Caco-2 (cell line): Measurements from ENCODE around the gene USP19. TPM values are rescaled to one million over a fixed set of nuclear protein-coding genes. Genes with fewer than 3 reads are reported as not detected.

Experiments
- BruUV-seq: library from RNA; stranded (reverse); fragments of 400-500 nt; replicated peaks from 2 replicates; lab custom pipeline; 2021; lab: Mats Ljungman, UMichigan
- CTCF ChIA-PET: fragments of 300-600 bp; sonication (Branson Sonifier 250); formaldehyde crosslinking; loops from one replicate; lab custom pipeline; 2022; ENCODE audit warnings: antibody characterized with exemption; lab: Charles Lee
- POLR2A ChIA-PET: fragments of 300-600 bp; sonication (Branson Sonifier 250); formaldehyde crosslinking; loops from one replicate; lab custom pipeline; 2022; ENCODE audit warnings: antibody characterized with exemption; lab: Charles Lee
- DNase-seq, 2 experiments: peaks; one replicate each; pipeline versions ENCODE4 v3.0.0 to v3.0.0-alpha.2; 2020 to 2022
- H3K27me3 ChIP-seq: replicated peaks from 2 replicates; pipeline ENCODE4 v1.6.0; 2011; ENCODE audit warnings: low read length; ENCODE audit not compliant: control insufficient read depth, insufficient read depth
- H3K36me3 ChIP-seq: 2 replicates; pipeline ENCODE4 v1.5.1; 2011; ENCODE audit warnings: low read length; ENCODE audit not compliant: control insufficient read depth, insufficient read depth
- H3K4me1 ChIP-seq: fragments of 250-450 bp; sonication (Bioruptor Pico); 2 replicates; pipeline ENCODE4 v1.5.1; 2020; ENCODE audit warnings: mild to moderate bottlenecking
- H3K4me3 ChIP-seq: 2 replicates; pipeline ENCODE4 v1.5.1; 2011; ENCODE audit warnings: low read depth, mild to moderate bottlenecking, control low read depth, low read length
- H3K9me3 ChIP-seq: fragments of 250-450 bp; sonication (Bioruptor Pico); 2 replicates; pipeline ENCODE4 v1.5.1; 2020; ENCODE audit warnings: mild to moderate bottlenecking, moderate library complexity
- H3K27ac Mint-ChIP-seq: one replicate; pipeline ENCODE4 v1.8.0; 2022; ENCODE audit warnings: mixed read lengths; ENCODE audit not compliant: unreplicated experiment
- H3K27me3 Mint-ChIP-seq: one replicate; pipeline ENCODE4 v1.8.0; 2022; ENCODE audit warnings: mixed read lengths; ENCODE audit not compliant: insufficient read depth, unreplicated experiment
- H3K36me3 Mint-ChIP-seq: one replicate; pipeline ENCODE4 v1.8.0; 2022; ENCODE audit warnings: mild to moderate bottlenecking, mixed read lengths; ENCODE audit not compliant: insufficient read depth, unreplicated experiment
- H3K4me1 Mint-ChIP-seq: one replicate; pipeline ENCODE4 v1.8.0; 2022; ENCODE audit warnings: low read depth, mixed read lengths; ENCODE audit not compliant: unreplicated experiment
- H3K4me3 Mint-ChIP-seq: one replicate; pipeline ENCODE4 v1.8.0; 2022; ENCODE audit warnings: mild to moderate bottlenecking, moderate library complexity, mixed read lengths; ENCODE audit not compliant: unreplicated experiment
- H3K9me3 Mint-ChIP-seq: one replicate; pipeline ENCODE4 v1.8.0; 2022; ENCODE audit warnings: mixed read lengths; ENCODE audit not compliant: unreplicated experiment
- CTCF ChIP-seq, 2 experiments: fragments of 200-600 bp in 1 of 2; IDR thresholded peaks; 1 replicate in 1 of 2; 2 replicates in 1 of 2; pipeline versions ENCODE4 v1.5.1 to v1.8.0; 2011 to 2022; ENCODE audit warnings: antibody characterized with exemption in 1 of 2, control low read depth in 1 of 2, inconsistent platforms in 1 of 2, low read depth in 1 of 2, low read length in 1 of 2, mild to moderate bottlenecking in 1 of 2, moderate library complexity in 1 of 2; ENCODE audit not compliant: insufficient read depth in 1 of 2, severe bottlenecking in 1 of 2, unreplicated experiment in 1 of 2
- intact Hi-C: fragments of 100-400 bp; cut with micrococcal nuclease; formaldehyde crosslinking; loops from one replicate; pipeline ENCODE4 v1.10.0; 2022; ENCODE audit not compliant: unreplicated experiment
- total RNA-seq: library from RNA; stranded (reverse); gene quantifications from 2 replicates; pipeline ENCODE4 v1.2.3, GENCODE V29; 2022

USP19 gene
- total RNA-seq, 1 experiment from 2014 or later, result 55.9 TPM

- Histone ChIP-seq H3K4me3 (no peak overlapping the region), H3K36me3 (peaks cover 7% of the 10 kb centered on the region), H3K9me3 (no peaks in the 10 kb centered on the region), H3K27me3 (no peaks in the 10 kb centered on the region), H3K4me1 (peaks cover 9% of the 10 kb centered on the region; the same call in 1 of the 2 replicates)
- H3K36me3 Mint-ChIP-seq, result peaks cover 34% of the 10 kb centered on the region
- TF ChIP-seq CTCF (IDR thresholded peaks at IDR 0.05; ENCODE audit: insufficient read depth in 1 of 2, low read depth in 1 of 2, low read length in 1 of 2, severe bottlenecking in 1 of 2, unreplicated experiment in 1 of 2), result no peak
- H3K27me3 Mint-ChIP-seq, result no peaks in the 10 kb centered on the region
- no peak overlapping the region for H3K27ac Mint-ChIP-seq
- BruUV-seq, result no TSS peak
- no peaks in the 10 kb centered on the region for H3K9me3 Mint-ChIP-seq
- DNase-seq, result no peak
- intact Hi-C loops, result no loop called here
- H3K4me1 Mint-ChIP-seq, result no peaks in the 10 kb centered on the region
- no peak overlapping the region for H3K4me3 Mint-ChIP-seq
- ChIA-PET CTCF (interaction anchor here (2.2 kb wide), 1 partner anchor 28 kb away, joined by 9 read pairs; the partner anchor contains the start of gene QRICH1), POLR2A (no interaction called here)
Measured at GRCh38 chr3:49122022-49122421, 1.4 kb upstream of the USP19 start.

- Histone ChIP-seq H3K9me3 (no peaks in the 10 kb centered on the region), H3K4me3 (peak overlapping the region; percentile 90), H3K27me3 (no peaks in the 10 kb centered on the region), H3K4me1 (peaks cover 9% of the 10 kb centered on the region; the same call in 1 of the 2 replicates), H3K36me3 (peaks cover 8% of the 10 kb centered on the region)
- intact Hi-C loops, result no loop called here
- no peak overlapping the region for H3K27ac Mint-ChIP-seq
- DNase-seq, result no peak
- no peaks in the 10 kb centered on the region for H3K4me1 Mint-ChIP-seq
- TF ChIP-seq CTCF (IDR thresholded peaks at IDR 0.05; ENCODE audit: insufficient read depth in 1 of 2, low read depth in 1 of 2, low read length in 1 of 2, severe bottlenecking in 1 of 2, unreplicated experiment in 1 of 2), result no peak
- no peaks in the 10 kb centered on the region for H3K9me3 Mint-ChIP-seq
- peak overlapping the region; percentile 79 for H3K4me3 Mint-ChIP-seq
- H3K36me3 Mint-ChIP-seq, result peaks cover 34% of the 10 kb centered on the region
- ChIA-PET POLR2A (interaction anchor here (0.6 to 1.5 kb wide), 9 partner anchors 11 to 186 kb away, joined by 3 to 28 read pairs (median 5); partner anchors contain the start of genes IMPDH2, LAMB2, NDUFAF3 and QRICH1), CTCF (interaction anchor here (0.6 to 2.2 kb wide), 5 partner anchors 11 to 933 kb away, joined by 3 to 9 read pairs (median 6); partner anchors contain the start of genes CDC25A, LAMB2 and QRICH1)
- no peaks in the 10 kb centered on the region for H3K27me3 Mint-ChIP-seq
- BruUV-seq, result TSS peak; percentile 1
Measured at GRCh38 chr3:49121132-49121736, 611 bp upstream of the USP19 start.

GRCh38 chr3:49120096-49120437, 556 bp downstream of the USP19 start:
- peaks cover 46% of the 10 kb centered on the region for H3K36me3 Mint-ChIP-seq

More at GRCh38 chr3:49120096-49120437, 556 bp downstream of the USP19 start:
- Mint-ChIP-seq H3K9me3 (no peaks in the 10 kb centered on the region), H3K4me3 (peak overlapping the region; percentile 79), H3K4me1 (no peaks in the 10 kb centered on the region), H3K27ac (peak overlapping the region; percentile 66), H3K27me3 (no peaks in the 10 kb centered on the region)
- intact Hi-C loops, result loop anchor here (1.0 kb wide), 3 partner anchors 12 to 26 kb away; partner anchors contain the start of genes QARS1 and QRICH1
- DNase-seq, result no peak
- Histone ChIP-seq H3K27me3 (no peaks in the 10 kb centered on the region), H3K9me3 (no peaks in the 10 kb centered on the region), H3K4me1 (peaks cover 9% of the 10 kb centered on the region; the same call in 1 of the 2 replicates), H3K36me3 (peaks cover 11% of the 10 kb centered on the region), H3K4me3 (peak overlapping the region; percentile 90)
- BruUV-seq, result TSS peak; percentile 17
- no peak for TF ChIP-seq CTCF (IDR thresholded peaks at IDR 0.05; ENCODE audit: insufficient read depth in 1 of 2, low read depth in 1 of 2, low read length in 1 of 2, severe bottlenecking in 1 of 2, unreplicated experiment in 1 of 2)
- ChIA-PET CTCF (interaction anchor here (1.5 to 2.2 kb wide), 2 partner anchors 14 to 26 kb away, joined by 8 to 9 read pairs; partner anchors contain the start of gene QRICH1), POLR2A (interaction anchor here (0.5 to 1.5 kb wide), 4 partner anchors 12 to 30 kb away, joined by 3 to 12 read pairs (median 6); partner anchors contain the start of gene LAMB2)
